ENCODE measurements around the gene STRAP. TPM values are rescaled to one million over a fixed set of nuclear protein-coding genes. Genes with fewer than 3 reads are reported as not detected.
A peak's percentile ranks its signal among the peaks of the same experiment; 100 is the strongest.
"Not testable (repeated sequence)": the region's sequence is repeated elsewhere in the genome, so short reads cannot be mapped to it uniquely, and the experiment has no call there.

Gene STRAP
- total RNA-seq, 1 donor from 2014 or later = 68.3 TPM

DNA sequence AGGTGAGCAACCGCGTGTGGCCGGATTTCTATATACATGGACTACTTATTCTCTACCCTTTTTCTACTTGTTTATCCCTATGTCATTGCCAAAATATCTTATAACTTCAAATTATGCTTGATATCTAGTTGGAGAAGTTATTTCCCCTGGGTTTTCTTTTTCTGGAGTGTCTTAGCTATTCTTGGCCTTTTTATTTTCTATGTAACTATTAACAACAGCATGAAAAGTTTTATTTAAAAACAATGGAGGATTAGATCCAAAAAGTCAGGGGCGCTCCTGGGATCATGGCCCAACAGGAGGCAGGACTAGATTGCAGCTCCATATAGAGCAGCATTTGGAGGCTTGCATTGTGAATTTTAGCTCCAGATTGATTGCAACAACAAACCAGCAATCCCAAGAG lies 8.6 kb upstream of the STRAP start:
- DNase-seq (no peak), ATAC-seq (no peak)
- H3K4me1 ChIP-seq = no peaks in the 10 kb centered on the region
- no peak overlapping the region for H3K27ac ChIP-seq
- no peaks in the 10 kb centered on the region for H3K9me3 ChIP-seq
- no peak for TF ChIP-seq CTCF (IDR thresholded peaks at IDR 0.05)
- intact Hi-C loops (cut with DNase I) = no loop called here
- H3K36me3 ChIP-seq = no peaks in the 10 kb centered on the region
- no peaks in the 10 kb centered on the region for H3K27me3 ChIP-seq
- H3K4me3 ChIP-seq = no peak overlapping the region

- H3K4me1 ChIP-seq; DNase-seq; H3K4me3 ChIP-seq; ATAC-seq; H3K27me3 ChIP-seq; H3K9me3 ChIP-seq; intact Hi-C loops (cut with DNase I); H3K36me3 ChIP-seq; H3K27ac ChIP-seq: not testable (repeated sequence)
These were observed 7.5 kb upstream of the STRAP start for GRCh38 chr12:15874556-15875145.

DNA sequence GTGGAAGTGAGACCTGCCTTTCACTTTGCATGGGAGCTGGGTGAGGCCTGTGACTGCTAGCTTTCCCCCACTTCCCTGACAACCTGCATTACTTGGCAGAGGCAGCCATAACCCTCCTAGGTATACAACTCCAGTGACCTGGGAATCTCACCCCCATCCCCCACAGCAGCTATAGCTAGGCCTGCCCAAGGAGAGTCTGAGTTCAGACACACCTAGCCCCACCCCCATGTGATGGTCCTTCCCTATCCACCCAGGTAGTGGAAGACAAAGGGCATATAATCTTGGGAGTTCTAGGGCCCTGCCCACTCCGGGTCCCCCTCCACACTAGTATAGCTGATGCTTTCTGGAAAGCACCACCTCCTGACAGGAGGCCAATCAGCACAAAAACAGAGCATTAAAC lies 6.3 kb upstream of the STRAP start:
- no peaks in the 10 kb centered on the region for H3K9me3 ChIP-seq
- ATAC-seq (no peak), DNase-seq (no peak)
- no peak for TF ChIP-seq CTCF (IDR thresholded peaks at IDR 0.05)
- intact Hi-C loops (cut with DNase I) = no loop called here
- no peaks in the 10 kb centered on the region for H3K4me1 ChIP-seq
- H3K4me3 ChIP-seq = no peak overlapping the region
- no peaks in the 10 kb centered on the region for H3K36me3 ChIP-seq
- no peak overlapping the region for H3K27ac ChIP-seq
- no peaks in the 10 kb centered on the region for H3K27me3 ChIP-seq

- ATAC-seq = no peak
- intact Hi-C loops (cut with DNase I) = no loop called here
- Histone ChIP-seq H3K27me3 (no peaks in the 10 kb centered on the region), H3K4me3 (no peak overlapping the region), H3K36me3 (no peaks in the 10 kb centered on the region), H3K9me3 (no peaks in the 10 kb centered on the region), H3K27ac (no peak overlapping the region), H3K4me1 (peaks cover 13% of the 10 kb centered on the region)
- DNase-seq = no peak
- TF ChIP-seq CTCF (IDR thresholded peaks at IDR 0.05) = no peak
These were observed 2.8 kb upstream of the STRAP start for GRCh38 chr12:15879413-15879812.

DNA sequence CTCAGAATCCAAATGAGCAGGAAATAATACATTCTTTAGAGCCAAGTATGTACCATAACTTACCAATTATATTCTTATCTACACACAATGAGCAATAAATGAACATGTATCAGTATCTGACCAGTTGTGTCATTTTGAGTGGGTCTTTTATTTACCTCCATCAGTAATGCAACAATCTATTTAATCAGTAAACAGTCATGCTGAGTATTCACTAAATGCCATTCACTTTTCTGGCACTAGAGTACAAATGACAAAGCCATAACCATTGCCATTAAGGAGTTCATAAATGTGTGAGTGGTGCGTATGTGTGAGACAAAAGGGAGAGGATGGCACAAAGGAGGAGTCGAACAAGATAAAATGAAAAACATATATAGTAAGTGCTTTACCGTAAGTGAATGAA lies 1.5 kb upstream of the STRAP start:
- no peak for DNase-seq
- Histone ChIP-seq H3K27ac (no peak overlapping the region), H3K27me3 (no peaks in the 10 kb centered on the region), H3K4me3 (no peak overlapping the region), H3K36me3 (no peaks in the 10 kb centered on the region), H3K9me3 (no peaks in the 10 kb centered on the region), H3K4me1 (peaks cover 19% of the 10 kb centered on the region)
- TF ChIP-seq CTCF (IDR thresholded peaks at IDR 0.05) = no peak
- intact Hi-C loops (cut with DNase I) = no loop called here
- no peak for ATAC-seq

DNA sequence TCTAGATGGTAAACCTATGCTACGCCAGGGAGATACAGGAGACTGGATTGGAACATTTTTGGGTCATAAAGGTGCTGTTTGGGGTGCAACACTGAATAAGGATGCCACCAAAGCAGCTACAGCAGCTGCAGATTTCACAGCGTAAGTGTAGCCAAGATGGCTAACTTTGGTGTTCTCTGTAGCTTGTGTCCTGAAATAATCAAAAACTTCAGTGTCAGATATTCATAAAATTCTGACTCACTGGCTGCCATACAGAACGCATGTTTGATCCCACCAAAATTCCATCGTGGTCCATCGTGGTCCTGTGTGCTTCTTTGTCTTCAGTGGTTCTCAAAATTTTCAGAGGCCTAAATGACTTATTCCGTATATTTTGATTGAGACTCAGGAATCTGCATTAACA lies 1.3 kb downstream of the STRAP start:
- no peak for TF ChIP-seq CTCF (IDR thresholded peaks at IDR 0.05)
- ATAC-seq = no peak
- Histone ChIP-seq H3K9me3 (no peaks in the 10 kb centered on the region), H3K27ac (peak overlapping the region; percentile 99), H3K4me3 (peak overlapping the region; percentile 89), H3K27me3 (no peaks in the 10 kb centered on the region), H3K4me1 (peaks cover 19% of the 10 kb centered on the region), H3K36me3 (no peaks in the 10 kb centered on the region)
- intact Hi-C loops (cut with DNase I) = no loop called here
- DNase-seq = no peak
